HG03460 (cell line): ENCODE data around the gene PPP4R2.
"Not testable (repeated sequence)": the region's sequence is repeated elsewhere in the genome, so short reads cannot be mapped to it uniquely, and the experiment has no call there.

Experiments
- ATAC-seq: cut with Tn5 transposase; IDR thresholded peaks from one replicate; pipeline ENCODE4 v1.9.1; 2021; ENCODE audit not compliant: unreplicated experiment

Gene PPP4R2

DNA sequence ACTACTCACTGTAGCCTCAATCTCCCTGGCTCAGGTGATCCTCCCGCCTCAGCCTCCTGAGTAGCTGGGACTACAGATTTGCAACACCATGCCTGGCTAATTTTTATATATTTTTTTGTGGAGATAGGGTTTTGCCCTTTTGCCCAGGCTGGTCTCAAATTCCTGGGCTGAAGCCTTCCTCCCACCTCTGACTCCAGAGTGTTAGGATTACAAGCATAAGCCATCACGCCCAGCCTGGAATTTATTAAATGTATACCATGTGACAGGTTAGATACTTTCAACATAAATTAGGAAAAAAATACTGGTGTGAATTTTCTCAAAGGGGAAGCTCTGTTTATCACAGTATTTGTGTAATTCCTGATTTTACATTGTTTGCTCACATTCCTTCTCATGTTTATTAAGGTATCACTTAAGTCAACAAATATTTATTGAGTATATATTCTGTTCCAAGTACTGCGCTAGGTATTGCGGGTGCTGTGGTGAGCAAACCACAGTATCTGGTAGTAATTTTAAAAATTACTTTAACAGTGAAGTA lies 24.8 kb downstream of the PPP4R2 start:
- ATAC-seq = no peak

DNA sequence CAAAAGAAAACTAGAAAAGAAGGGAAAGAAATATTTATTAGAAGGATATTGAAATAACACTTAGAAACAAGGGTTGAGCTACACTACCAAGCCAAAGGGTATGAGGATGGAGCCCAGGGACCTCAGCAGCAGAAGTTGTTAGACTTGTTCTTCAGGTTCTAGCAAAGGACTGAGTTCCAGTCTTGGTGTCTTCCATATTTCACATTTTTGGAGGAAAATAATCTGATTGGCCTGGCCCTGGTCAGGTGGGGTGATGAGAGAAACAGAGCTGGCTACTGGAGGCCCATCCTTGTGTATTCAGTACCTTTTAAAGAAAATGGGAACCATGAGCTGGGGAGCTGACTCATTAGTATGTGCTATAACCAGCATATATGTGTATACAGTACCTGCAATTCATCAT lies 28.2 kb downstream of the PPP4R2 start:
- ATAC-seq = no peak

DNA sequence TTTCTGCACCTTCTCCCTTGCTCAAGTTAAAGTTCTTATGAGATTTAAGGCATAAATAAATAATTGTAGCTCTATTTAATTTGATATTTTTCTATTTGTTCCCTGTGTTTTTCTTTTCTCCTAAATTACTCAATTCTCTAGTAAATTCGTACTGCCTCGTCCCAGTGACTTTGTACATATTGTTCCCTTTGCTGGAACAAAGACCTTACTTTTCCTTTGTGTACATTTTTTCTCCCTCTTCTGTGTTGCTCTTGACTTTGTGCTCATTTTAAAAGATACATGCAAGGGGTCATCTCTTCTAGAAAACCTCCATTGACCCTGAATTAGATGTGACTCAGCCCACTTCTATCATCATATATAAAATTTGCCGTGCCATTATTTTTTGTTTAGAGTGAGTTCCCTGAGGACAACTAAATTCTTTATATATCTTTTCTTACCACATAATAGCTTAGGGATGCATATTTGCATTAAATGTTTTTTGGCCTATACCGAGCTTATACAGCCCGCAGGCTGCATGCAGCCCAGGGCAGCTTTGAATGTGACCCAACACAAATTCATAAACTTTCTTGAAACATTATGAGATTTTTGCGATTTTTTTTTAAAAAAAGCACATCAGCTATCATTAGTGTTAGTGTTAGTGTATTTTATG lies 29.6 kb downstream of the PPP4R2 start:
- ATAC-seq = no peak

DNA sequence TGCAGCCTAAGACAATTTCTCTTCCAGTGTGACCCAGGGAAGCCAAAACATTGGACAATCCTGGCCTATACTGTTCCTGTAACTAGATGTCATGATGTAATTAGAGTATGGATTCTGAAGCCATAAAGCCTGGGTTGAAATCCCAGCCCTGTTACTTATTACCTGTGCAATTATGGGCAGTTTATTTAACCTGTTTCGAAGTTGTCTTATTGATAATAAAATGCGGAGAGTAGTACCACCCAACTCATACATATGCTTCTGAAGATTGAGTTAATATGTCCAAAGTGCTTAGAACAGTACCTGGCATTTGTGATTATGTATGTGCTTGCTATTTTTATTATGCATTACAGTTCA lies 30.1 kb downstream of the PPP4R2 start:
- ATAC-seq = no peak

DNA sequence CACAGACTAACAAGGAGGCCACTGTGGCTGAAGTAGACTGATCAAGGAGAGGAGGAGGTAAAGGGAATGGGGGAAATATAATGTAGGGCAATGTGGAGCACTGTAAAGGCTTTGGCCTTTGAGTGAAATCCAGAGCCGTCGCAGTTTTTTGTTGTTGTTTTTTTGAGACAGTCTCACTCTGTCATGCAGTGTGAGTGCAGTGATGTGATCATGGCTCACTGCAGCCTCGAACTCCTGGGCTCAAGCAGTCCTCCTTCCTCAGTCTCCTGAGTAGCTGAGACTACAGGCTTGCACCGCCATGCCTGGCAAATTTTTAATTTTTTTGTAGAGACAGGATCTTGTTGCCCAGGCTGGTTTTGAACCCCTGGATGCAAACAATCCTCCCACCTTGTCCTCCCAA lies 32.2 kb downstream of the PPP4R2 start:
- ATAC-seq = no peak

DNA sequence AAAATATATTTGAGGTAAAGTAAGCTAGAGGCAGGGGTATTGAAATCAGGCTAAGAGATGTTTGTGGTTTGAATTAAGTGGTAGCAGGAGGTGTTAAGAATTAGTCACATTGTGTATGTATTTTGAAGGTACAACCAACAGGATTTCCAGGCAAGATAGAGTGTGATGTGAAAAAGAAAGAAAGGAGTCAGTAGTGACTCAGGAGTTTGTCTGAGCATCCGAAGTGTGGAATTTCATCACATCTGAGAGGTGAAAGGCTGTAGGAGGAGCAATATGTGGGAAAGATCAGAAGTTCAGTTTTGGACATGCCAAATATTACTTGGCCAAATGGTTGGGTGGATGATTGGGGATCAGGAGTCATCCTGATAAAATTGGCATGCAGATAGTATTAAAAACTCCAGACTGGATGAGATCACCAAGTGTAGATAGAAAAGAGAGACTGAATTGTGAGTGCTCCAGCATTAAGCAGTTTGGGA lies 32.7 kb downstream of the PPP4R2 start:
- no peak for ATAC-seq

DNA sequence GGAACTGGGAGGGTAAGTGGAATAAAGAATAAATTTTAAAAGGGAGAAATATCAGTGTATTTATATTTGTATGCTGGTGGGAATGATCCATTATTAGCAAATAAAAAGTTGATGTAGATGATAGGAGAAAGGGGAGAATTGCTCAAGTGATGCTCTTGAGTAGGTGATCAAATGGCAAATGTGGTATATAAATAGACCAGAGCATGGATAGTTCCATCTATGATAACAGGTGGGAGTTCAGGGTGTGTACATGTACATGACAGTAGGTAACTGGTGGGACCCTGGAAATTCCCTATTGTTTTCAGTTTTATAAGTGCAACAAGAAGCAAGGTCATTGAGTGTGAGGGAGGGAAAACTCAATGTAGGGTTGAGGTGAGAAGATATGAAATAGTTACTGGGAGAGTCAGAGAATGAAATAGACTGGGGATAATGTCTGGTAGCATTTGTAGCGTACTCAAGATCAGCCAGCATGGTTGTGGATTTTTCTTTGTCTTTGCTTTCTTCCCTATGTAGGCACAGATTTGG lies 33.5 kb downstream of the PPP4R2 start:
- no peak for ATAC-seq

DNA sequence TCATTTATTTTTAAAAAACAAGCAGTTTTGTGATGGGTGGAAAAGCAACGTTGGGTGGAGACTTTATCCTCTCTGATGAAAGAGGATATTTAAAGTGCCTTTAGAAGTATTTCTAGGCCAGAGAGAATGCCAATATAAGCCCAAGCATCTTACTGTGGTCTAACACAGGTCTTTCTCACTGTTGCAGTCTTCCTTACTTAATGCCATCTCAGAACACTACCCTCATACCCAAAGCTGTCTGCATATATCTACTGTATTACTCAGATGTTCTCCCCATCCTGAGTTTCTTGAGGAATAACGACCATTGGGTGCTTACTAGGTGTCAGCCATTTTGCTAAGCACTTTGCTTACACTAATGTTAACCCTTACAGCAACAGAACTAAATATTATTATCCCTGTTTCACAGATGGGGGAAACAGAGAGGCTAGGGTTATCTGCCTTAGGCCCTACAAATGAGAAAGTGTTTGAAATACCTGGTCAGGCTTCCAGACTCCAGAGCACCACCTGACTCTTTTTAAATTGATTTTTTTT lies 35.0 kb downstream of the PPP4R2 start:
- no peak for ATAC-seq

DNA sequence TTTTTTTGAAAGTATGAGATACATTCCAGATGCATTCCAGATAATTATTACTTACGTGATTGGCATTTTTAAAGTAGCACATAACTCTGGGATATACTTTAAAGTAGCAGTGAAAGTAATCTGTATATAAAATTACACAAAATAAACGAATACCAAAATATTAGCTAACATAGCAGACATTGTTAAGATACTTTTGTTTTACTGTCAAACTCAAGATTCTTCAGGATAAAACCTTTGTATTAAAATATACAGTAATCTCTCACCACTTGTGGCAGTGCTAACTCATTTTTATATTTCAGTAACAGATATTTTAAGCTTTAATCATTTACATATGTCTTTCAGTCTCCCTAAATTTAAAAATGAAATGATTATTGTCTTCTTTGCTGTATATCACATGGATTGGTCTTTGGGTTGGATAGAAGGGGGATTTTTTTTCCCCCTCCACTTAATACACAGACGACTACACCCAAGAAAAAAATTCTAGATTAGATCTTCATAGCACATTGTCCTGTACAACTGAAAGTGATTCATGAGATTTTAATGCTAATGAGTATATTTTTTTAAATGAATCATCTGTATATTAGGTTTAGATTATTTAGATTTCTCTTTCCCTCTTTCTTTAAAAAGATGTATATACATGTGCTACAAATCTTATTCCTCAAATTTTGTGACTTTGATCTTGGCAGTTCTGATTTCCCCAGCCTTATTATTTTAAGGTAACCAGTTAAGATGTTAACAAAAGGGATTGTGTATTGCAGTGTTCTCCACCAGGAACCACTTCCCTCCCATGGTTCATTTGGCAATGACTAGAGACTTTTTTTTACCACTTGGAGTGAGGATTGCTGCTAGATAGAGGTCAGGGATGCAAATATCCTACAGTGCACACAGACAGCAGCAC lies 40.3 kb downstream of the PPP4R2 start:
- ATAC-seq = no peak

DNA sequence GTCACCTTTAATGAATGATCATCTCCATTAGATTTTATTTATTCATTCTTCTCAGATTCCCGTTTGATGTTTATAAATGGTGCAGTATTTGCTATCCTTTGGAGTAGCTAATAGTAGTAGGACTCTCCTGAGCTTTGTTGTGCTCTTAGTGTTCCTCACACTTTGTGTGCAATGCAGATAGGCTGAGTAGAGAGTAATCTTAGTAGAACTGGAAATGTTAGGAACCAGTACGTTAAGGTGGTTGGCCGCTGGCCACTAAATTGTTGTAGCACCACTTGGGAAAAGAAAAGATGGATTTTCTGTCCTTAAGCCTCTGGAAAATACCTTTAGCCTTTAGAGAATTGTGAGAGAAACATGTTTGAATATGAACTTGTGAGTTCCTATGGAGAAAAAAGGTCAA lies 44.9 kb downstream of the PPP4R2 start:
- ATAC-seq = no peak

DNA sequence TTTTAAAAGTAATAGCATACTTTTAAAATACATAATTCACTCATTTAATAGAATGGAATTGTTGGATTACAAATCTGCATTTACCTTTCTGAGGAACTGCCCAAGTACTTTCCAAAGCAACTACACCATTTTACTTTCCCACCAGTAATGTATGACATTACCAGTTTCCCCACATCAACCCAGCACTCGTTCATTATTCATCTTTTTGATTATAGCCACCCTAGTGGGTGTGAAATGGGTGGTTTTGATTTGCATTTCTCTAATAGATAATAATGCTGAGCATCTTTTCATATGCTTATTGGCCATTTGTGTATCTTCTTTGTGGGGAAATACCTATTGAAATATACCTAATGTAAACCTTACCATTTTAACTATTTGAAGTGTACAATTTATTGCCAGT lies 46.8 kb downstream of the PPP4R2 start:
- no peak for ATAC-seq

DNA sequence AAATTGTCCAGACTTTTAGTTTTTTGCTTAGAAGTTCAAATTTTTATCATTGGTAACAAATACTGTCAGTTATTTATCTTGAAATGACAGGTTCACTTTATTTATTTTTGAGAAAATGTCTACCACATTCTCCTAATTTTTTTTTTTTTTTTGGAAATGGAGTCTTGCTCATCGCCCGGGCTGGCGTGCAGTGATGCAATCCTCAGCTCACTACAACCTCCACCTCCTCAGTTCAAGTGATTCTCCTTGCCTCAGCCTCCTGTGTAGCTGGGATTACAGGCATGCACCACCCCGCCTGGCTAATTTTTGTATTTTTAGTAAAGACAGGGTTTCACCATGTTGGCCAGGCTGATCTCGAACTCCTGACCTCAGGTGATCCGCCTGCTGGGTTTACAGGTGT lies 48.8 kb downstream of the PPP4R2 start:
- no peak for ATAC-seq

DNA sequence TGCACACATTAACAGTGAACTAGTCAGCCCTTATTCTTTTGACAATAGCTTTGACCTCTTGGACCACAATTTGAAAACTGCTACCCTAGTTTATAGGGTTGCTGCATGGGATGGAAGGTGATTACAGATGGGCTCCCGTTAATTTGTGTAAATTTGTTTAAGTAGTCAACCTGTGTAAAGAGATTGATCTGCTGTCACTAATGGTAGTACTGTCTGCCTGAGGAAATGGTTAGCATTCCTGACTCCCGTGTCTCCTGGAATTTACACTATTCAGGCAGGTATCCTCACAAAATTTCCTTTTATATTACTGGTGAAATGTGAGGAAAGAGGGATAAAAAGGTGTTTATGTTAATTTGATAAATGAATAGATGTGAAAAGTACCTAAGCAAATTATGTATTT lies 49.6 kb downstream of the PPP4R2 start:
- no peak for ATAC-seq

DNA sequence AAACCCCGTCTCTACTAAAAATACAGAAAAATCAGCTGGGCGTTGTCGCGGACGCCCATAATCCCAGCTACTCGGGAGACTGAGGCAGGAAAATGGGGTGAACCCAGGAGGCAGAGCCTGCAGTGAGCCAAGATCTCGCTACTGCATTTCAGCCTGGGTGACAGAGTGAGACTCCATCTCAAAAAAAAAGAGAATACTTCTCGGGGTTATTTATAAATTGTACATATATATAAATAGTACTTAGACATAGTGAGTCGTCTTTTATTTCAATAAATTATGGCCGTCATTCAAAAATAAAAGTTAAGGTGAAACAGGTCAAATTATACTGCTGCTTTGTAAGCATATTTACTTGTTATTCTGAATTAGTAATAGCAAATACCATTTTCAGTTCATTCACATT lies 52.7 kb downstream of the PPP4R2 start:
- no peak for ATAC-seq

DNA sequence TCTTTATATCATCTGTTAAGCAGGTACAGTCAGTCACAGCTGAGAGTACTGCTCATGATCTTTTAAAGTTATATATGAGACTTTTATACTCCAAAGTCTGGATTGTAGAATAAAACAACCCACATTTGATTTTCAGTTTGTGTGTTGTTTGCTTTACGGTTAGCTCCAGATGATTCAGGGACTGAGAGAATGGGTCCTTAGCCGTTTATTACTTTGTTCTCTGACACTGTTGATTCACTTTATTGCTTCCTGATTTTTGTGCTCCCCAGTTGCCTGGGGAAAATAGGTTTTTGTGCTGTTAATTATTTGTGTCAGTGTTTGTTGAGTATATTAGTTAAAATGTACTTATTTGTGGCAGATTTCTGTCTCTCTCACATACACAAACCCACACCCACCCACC lies 56.2 kb downstream of the PPP4R2 start:
- no peak for ATAC-seq

DNA sequence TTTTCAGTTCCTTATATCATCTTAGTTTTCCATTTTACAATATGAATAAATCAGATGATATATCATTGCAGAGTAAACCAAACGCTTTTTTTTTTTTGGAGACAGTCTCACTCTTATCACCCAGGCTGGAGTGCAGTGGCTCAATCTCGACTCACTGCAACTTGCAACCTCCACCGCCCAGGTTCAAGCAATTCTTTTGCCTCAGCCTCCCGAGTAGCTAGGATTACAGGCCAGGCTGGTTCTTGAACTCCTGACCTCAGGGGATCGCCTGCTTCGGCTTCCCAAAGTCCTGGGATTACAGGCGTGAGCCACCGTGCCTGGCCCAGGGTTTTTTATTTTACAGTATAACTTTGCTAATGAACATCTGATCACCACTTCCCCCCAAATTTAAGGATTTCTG lies 59.0 kb downstream of the PPP4R2 start:
- no peak for ATAC-seq

DNA sequence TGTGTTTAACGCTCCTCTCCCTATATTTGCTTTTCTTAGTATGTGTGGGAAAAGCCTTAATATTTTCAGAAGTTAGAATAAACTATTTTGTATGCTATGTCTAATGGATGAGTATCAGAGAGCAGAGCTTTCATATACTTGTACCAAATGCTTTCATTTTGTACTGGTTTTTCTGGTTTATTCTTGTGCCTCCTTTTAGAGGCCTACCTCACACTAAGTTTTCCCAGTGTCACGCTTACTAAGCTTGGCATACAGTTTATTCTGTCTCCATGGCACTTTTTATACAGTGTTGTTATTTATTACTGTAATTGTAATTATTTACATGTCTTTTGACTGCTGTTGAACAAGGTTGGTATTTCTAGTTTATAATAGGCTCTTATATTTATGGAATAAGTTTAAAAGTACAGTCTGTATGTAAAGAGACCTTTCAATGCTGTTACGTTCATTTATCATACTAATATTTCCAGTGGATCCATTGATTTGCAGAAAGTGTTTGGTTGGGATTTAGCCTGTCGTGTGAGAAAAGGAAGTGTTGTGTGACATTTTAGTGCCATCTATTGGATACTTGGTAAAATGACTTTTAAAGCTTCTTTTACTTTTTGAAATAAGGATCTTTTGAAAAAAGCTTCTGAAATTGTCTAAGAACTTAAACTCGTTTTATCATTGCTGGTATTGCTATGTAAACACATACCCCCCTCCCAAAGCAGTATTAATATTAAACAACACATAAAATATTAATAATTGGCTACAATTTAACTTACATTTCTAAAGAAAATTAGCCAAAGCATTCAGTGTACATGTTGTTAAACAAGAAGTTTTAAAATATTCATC lies 59.6 kb downstream of the PPP4R2 start:
- no peak for ATAC-seq

DNA sequence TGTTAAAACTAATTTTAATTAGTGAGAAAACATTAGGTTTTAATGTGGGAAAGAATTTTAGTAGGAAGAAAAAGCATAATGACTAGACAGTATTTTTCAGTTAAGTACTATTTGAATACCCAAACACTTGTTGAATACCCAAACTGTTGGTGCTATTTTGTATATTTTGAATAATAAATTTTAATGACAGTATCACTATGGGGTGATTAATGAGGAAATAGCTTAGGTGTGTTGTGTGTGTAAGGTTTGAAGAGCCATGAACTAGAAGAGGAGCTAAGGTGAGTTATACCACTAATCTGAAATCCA lies 60.2 kb downstream of the PPP4R2 start:
- ATAC-seq = no peak

DNA sequence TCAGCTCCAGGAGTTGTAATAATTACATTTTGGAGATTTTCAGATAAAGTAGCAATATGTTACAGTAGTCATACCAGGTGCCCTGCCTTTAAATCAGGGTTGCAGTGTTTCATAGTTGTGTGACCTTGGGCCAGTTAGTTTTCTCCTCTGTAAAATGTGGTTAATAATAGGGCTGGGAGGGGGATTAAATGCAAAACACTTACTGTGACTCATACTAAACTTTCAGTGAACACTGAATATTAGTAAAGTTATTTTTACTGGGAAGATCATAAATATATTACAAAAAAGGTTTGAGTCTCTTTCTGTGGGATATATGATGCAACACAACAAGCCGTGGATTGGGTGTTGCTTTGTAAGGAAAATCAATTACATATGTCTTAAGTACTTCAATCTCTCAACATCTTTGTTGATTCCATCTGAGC lies 63.7 kb downstream of the PPP4R2 start:
- no peak for ATAC-seq

DNA sequence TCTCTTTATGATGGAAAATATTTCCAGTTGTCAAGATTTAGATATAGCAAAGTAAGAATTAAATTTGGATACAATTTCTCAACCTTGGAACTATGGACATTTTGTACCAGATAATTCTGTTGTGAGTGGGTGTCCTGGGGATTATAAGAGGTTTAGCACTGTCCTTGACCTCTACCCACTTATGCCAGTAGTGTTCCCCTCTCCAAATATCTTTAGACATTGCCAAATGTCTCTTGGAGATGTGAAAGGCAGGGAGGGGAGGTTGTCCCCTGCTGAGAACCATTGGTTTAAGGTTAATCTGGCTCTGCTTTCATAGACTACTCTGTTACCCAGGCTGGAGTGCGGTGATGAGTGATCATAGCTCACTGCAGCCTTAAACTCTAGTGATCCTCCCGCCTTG lies 64.8 kb downstream of the PPP4R2 start, which contains the start of gene EBLN2:
TSS of gene EBLN2 (plus strand) at position 244 of the 400 bp plus-strand sequence. CDS start 423 bp downstream, outside the sequence.
- ATAC-seq = no peak

DNA sequence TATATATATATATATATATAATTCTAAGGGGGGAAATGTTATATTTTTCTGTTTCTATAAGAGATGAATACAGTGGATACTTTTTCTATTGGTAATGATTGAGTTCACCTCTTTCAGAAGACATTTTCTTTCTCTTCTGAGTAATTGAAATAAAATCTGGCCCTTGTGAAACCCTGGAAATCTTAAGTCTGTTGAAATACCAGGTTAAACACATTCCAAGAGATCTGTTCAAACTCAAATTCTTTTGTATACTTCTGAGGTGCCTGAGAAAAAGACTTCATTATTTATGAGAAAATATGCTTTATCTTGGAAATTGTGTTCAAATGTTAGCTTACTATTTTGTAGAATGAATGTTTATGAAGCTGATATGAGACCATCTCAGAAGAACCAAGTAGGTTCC lies 69.6 kb downstream of the PPP4R2 start:
- ATAC-seq = not testable (repeated sequence)
